Measurements from ENCODE around the gene HRC. TPM values are rescaled to one million over a fixed set of nuclear protein-coding genes. Genes with fewer than 3 reads are reported as not detected.
"Not testable (repeated sequence)": the region's sequence is repeated elsewhere in the genome, so short reads cannot be mapped to it uniquely, and the experiment has no call there.

Gene HRC
- total RNA-seq, 1 donor from 2014 or later, result 78.3 TPM

DNA sequence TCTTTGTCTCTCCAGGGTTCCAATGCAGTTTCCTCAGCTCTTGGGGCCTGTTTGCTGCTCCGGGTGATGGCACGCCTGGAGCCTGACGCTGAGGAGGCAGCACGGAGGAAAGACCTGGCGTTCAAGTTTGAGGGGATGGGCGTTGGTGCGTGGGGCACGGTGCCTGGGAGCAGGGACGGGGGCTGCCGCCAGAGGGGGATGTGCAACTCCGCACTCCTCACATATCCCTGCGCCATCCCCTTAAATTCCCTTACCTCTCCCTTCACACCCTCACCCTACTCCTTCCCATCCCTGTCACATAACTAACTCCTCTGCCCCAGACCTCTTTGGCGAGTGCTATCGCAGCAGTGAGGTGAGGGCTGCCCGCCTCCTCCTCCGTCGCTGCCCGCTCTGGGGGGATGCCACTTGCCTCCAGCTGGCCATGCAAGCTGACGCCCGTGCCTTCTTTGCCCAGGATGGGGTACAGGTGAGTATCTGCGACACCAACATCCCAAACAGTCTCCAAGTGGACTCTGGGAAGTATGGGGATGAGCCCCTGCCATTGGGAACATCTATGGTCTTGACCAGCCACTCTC is 33.5 kb upstream of the HRC start:
- Histone ChIP-seq H3K4me3 (ENCODE audit: low read length in 3 of 3) (no peak overlapping the region), H3K4me1 (ENCODE audit: control insufficient read depth in 3 of 3, insufficient read depth in 3 of 3, low read length in 3 of 3) (peaks cover 0 to 2% (median 0%) of the 10 kb centered on the region in 3 donors), H3K27me3 (ENCODE audit: control insufficient read depth in 3 of 3, insufficient read depth in 3 of 3, low read length in 3 of 3) (no peaks in the 10 kb centered on the region), H3K36me3 (ENCODE audit: control insufficient read depth in 3 of 3, insufficient read depth in 3 of 3, low read length in 3 of 3) (peaks cover 55 to 59% (median 57%) of the 10 kb centered on the region in 3 donors), H3K9me3 (ENCODE audit: control insufficient read depth in 3 of 3, low read length in 3 of 3) (no peaks in the 10 kb centered on the region), H3K9ac (ENCODE audit: low read depth in 1 of 3, low read length in 3 of 3) (no peak overlapping the region), H3K27ac (ENCODE audit: low read depth, low read length) (no peak overlapping the region)

DNA sequence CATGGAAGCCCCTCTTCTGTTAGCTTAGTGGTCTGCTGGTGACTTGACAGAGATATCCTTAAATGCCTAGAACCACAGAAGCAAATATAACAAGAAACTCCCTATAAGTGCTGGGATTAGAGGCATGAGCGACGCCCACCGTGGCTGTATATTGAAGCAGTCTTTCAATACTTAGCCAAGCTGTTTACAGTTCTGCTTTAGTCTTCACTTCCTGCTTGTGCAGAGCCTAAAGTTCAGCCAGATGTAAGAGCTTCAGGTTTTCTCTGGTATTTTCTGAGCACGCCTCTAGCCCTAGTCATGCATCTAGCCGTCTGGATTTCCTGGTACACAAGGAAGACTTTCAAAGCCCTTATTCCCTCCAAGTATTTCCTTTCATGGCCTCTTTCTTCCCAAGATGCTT is 30.9 kb upstream of the HRC start:
- H3K4me3 ChIP-seq (ENCODE audit: low read length in 3 of 3), result no peak overlapping the region
- peaks cover 45 to 57% (median 50%) of the 10 kb centered on the region in 3 donors for H3K36me3 ChIP-seq (ENCODE audit: control insufficient read depth in 3 of 3, insufficient read depth in 3 of 3, low read length in 3 of 3)
- no peaks in the 10 kb centered on the region for H3K27me3 ChIP-seq (ENCODE audit: control insufficient read depth in 3 of 3, insufficient read depth in 3 of 3, low read length in 3 of 3)
- no peak overlapping the region for H3K27ac ChIP-seq (ENCODE audit: low read depth, low read length)
- no peaks in the 10 kb centered on the region for H3K9me3 ChIP-seq (ENCODE audit: control insufficient read depth in 3 of 3, low read length in 3 of 3)
- H3K9ac ChIP-seq (ENCODE audit: low read depth in 1 of 3, low read length in 3 of 3), result no peak overlapping the region
- H3K4me1 ChIP-seq (ENCODE audit: control insufficient read depth in 3 of 3, insufficient read depth in 3 of 3, low read length in 3 of 3), result peaks cover 0 to 2% (median 0%) of the 10 kb centered on the region in 3 donors

DNA sequence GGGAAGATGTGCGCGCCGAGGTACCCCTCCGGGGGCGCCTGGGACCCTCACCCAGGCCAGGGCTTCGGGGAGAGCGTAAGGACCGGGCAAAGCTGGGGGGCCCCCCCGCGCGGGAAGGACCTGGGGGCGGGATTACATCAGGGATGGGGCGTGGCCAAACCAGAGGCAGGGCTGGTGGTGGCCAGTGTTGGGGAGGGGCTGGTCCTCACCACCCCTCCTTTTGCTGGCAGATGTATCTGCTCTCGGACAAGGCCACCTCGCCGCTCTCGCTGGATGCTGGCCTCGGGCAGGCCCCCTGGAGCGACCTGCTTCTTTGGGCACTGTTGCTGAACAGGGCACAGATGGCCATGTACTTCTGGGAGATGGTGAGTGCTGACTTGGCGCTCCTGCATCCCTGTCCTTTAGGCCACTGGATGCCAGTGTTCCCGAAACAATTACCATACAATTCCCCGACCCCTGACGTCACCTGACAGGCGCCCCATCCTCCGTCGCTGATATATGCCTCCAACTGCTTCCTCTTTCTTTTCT is 27.7 kb upstream of the HRC start:
- Histone ChIP-seq H3K27me3 (ENCODE audit: control insufficient read depth in 3 of 3, insufficient read depth in 3 of 3, low read length in 3 of 3) (no peaks in the 10 kb centered on the region), H3K9me3 (ENCODE audit: control insufficient read depth in 3 of 3, low read length in 3 of 3) (no peaks in the 10 kb centered on the region), H3K9ac (ENCODE audit: low read depth in 1 of 3, low read length in 3 of 3) (no peak overlapping the region), H3K27ac (ENCODE audit: low read depth, low read length) (no peak overlapping the region), H3K4me3 (ENCODE audit: low read length in 3 of 3) (no peak overlapping the region), H3K4me1 (ENCODE audit: control insufficient read depth in 3 of 3, insufficient read depth in 3 of 3, low read length in 3 of 3) (no peaks in the 10 kb centered on the region), H3K36me3 (ENCODE audit: control insufficient read depth in 3 of 3, insufficient read depth in 3 of 3, low read length in 3 of 3) (peaks cover 33 to 40% (median 34%) of the 10 kb centered on the region in 3 donors)

DNA sequence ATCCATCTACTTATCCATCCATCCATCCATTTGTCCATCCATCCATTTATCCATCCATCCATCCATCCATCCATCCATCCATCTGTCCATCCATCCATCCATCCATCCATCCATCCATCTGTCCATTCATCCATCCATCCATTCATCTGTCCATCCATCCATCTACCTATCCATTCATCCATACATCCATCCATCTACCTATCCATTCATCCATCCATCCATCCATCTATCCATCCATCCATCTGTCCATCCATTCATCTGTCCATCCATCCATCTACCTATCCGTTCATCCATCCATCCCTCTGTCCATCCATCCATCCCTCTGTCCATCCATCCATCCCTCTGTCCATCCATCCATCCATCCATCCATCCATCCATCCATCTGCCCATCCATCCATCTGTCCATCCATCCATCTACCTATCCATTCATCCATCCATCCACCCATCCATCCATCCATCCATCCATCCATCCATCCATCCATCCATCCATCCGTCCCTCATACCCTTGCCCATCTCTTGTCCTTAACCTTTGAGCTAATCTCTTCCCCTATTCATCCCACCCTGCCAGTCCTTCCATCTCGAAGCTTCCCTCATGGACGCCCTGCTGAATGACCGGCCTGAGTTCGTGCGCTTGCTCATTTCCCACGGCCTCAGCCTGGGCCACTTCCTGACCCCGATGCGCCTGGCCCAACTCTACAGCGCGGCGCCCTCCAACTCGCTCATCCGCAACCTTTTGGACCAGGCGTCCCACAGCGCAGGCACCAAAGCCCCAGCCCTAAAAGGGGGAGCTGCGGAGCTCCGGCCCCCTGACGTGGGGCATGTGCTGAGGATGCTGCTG is 27.0 kb upstream of the HRC start:
- not testable (repeated sequence) for H3K27me3 ChIP-seq (ENCODE audit: control insufficient read depth in 3 of 3, insufficient read depth in 3 of 3, low read length in 3 of 3); H3K4me1 ChIP-seq (ENCODE audit: control insufficient read depth in 3 of 3, insufficient read depth in 3 of 3, low read length in 3 of 3); H3K9ac ChIP-seq (ENCODE audit: low read depth in 1 of 3, low read length in 3 of 3); H3K4me3 ChIP-seq (ENCODE audit: low read length in 3 of 3); H3K27ac ChIP-seq (ENCODE audit: low read depth, low read length); H3K9me3 ChIP-seq (ENCODE audit: control insufficient read depth in 3 of 3, low read length in 3 of 3)
- H3K36me3 ChIP-seq (ENCODE audit: control insufficient read depth in 3 of 3, insufficient read depth in 3 of 3, low read length in 3 of 3), result peaks cover 33 to 43% (median 38%) of the 10 kb centered on the region in 3 donors

DNA sequence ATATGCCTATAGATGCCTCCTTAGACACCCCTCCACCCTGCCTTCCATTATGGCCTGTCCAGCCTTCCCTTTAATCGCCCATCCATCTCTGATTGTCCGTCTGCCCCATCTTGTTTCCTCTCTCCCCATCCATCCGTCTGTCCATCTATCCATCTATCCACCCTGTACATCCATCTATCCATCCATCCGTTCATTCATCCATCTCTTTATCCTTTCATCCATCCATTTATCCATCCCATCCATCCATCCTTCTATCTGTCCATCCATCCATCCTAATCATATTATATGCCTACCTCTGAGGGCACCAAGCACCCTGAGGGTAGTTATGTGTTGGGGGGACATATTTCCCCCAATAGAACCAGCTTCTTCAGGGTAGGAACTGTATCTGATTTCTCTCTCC is 25.5 kb upstream of the HRC start:
- Histone ChIP-seq H3K9ac (ENCODE audit: low read depth in 1 of 3, low read length in 3 of 3) (no peak overlapping the region), H3K9me3 (ENCODE audit: control insufficient read depth in 3 of 3, low read length in 3 of 3) (no peaks in the 10 kb centered on the region), H3K4me3 (ENCODE audit: low read length in 3 of 3) (no peak overlapping the region), H3K4me1 (ENCODE audit: control insufficient read depth in 3 of 3, insufficient read depth in 3 of 3, low read length in 3 of 3) (no peaks in the 10 kb centered on the region), H3K36me3 (ENCODE audit: control insufficient read depth in 3 of 3, insufficient read depth in 3 of 3, low read length in 3 of 3) (peaks cover 28 to 44% (median 33%) of the 10 kb centered on the region in 3 donors), H3K27ac (ENCODE audit: low read depth, low read length) (no peak overlapping the region), H3K27me3 (ENCODE audit: control insufficient read depth in 3 of 3, insufficient read depth in 3 of 3, low read length in 3 of 3) (no peaks in the 10 kb centered on the region)

DNA sequence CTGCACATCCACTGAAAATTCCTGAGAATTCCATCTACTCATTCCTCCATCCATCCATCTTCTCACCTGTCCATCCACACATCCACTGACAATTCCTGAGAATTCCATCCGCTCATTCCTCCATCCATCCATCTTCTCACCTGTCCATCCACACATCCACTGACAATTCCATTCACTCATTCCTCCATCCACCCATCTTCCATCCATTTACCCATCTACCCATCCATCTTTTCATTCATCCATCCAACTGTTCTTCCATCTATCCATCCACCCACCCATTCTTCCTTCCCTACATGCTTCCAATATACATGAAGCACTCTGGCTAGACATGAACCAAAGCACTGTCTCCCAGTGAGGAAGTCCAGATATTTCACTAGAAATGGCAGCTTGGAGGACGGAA is 18.0 kb upstream of the HRC start:
- H3K4me1 ChIP-seq (ENCODE audit: control insufficient read depth in 3 of 3, insufficient read depth in 3 of 3, low read length in 3 of 3), result no peaks in the 10 kb centered on the region
- H3K36me3 ChIP-seq (ENCODE audit: control insufficient read depth in 3 of 3, insufficient read depth in 3 of 3, low read length in 3 of 3), result peaks cover 37 to 60% (median 48%) of the 10 kb centered on the region in 3 donors
- H3K27ac ChIP-seq (ENCODE audit: low read depth, low read length), result no peak overlapping the region

DNA sequence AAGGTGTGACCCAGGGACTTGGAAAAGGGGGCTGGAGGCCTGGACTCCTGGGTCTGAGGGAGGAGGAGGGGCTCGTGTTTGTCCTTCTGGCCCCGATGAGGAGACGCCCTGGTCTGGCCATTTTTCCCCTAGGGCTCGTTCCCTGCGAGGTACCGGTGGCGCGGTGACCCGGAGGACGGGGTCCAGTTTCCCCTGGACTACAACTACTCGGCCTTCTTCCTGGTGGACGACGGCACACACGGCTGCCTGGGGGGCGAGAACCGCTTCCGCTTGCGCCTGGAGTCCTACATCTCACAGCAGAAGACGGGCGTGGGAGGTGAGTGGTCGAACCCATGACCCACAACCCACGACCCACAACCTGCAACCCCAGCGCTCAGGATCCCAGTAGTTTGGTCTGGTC is 13.2 kb upstream of the HRC start:
- Histone ChIP-seq H3K9ac (ENCODE audit: low read depth in 1 of 3, low read length in 3 of 3) (no peak overlapping the region), H3K9me3 (ENCODE audit: control insufficient read depth in 3 of 3, low read length in 3 of 3) (no peaks in the 10 kb centered on the region), H3K27ac (ENCODE audit: low read depth, low read length) (no peak overlapping the region), H3K4me3 (ENCODE audit: low read length in 3 of 3) (no peak overlapping the region), H3K27me3 (ENCODE audit: control insufficient read depth in 3 of 3, insufficient read depth in 3 of 3, low read length in 3 of 3) (no peaks in the 10 kb centered on the region), H3K4me1 (ENCODE audit: control insufficient read depth in 3 of 3, insufficient read depth in 3 of 3, low read length in 3 of 3) (peaks cover 12 to 22% (median 17%) of the 10 kb centered on the region in 3 donors), H3K36me3 (ENCODE audit: control insufficient read depth in 3 of 3, insufficient read depth in 3 of 3, low read length in 3 of 3) (peaks cover 38 to 43% (median 41%) of the 10 kb centered on the region in 3 donors)

More for the DNA sequence above, 18.0 kb upstream of the HRC start:
- no peaks in the 10 kb centered on the region for H3K9me3 ChIP-seq (ENCODE audit: control insufficient read depth in 3 of 3, low read length in 3 of 3)
- no peaks in the 10 kb centered on the region for H3K27me3 ChIP-seq (ENCODE audit: control insufficient read depth in 3 of 3, insufficient read depth in 3 of 3, low read length in 3 of 3)
- no peak overlapping the region for H3K9ac ChIP-seq (ENCODE audit: low read depth in 1 of 3, low read length in 3 of 3)
- H3K4me3 ChIP-seq (ENCODE audit: low read length in 3 of 3), result no peak overlapping the region

DNA sequence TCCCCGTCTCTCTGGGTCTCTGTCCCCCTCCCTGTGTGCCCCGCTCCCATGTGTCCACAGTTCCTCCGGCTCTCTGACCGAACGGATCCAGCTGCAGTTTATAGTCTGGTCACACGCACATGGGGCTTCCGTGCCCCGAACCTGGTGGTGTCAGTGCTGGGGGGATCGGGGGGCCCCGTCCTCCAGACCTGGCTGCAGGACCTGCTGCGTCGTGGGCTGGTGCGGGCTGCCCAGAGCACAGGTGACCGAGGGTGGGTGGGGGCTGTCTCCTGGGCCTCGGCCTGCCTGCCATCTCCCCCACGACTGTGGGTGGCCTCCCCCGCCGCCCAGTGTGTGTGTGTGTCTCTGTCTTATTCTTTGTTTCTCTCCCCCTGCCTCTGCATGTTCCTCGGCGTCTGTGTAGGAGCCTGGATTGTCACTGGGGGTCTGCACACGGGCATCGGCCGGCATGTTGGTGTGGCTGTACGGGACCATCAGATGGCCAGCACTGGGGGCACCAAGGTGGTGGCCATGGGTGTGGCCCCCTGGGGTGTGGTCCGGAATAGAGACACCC is 12.7 kb upstream of the HRC start:
- H3K9ac ChIP-seq (ENCODE audit: low read depth in 1 of 3, low read length in 3 of 3), result no peak overlapping the region
- peaks cover 12 to 22% (median 17%) of the 10 kb centered on the region in 3 donors for H3K4me1 ChIP-seq (ENCODE audit: control insufficient read depth in 3 of 3, insufficient read depth in 3 of 3, low read length in 3 of 3)
- no peaks in the 10 kb centered on the region for H3K9me3 ChIP-seq (ENCODE audit: control insufficient read depth in 3 of 3, low read length in 3 of 3)
- H3K27ac ChIP-seq (ENCODE audit: low read depth, low read length), result no peak overlapping the region
- no peak overlapping the region for H3K4me3 ChIP-seq (ENCODE audit: low read length in 3 of 3)
- peaks cover 33 to 38% (median 37%) of the 10 kb centered on the region in 3 donors for H3K36me3 ChIP-seq (ENCODE audit: control insufficient read depth in 3 of 3, insufficient read depth in 3 of 3, low read length in 3 of 3)
- H3K27me3 ChIP-seq (ENCODE audit: control insufficient read depth in 3 of 3, insufficient read depth in 3 of 3, low read length in 3 of 3), result no peaks in the 10 kb centered on the region

DNA sequence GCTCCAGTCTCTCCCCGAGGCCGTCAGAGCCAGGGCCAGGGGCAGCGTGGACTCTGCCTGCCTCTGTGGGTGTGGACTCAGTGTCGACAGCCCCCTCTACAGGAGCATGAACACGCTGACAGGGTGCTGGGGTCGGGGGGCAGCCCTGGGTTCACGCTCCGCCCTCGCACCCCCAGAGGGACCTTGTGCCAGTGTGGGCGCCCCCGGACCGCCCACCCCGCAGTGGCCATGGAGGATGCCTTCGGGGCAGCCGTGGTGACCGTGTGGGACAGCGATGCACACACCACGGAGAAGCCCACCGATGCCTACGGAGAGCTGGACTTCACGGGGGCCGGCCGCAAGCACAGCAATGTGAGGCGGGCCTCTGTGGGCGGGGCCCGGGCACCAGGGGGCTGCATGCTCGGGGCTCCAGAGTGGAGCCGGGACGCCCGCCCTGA is 10.7 kb upstream of the HRC start:
- no peaks in the 10 kb centered on the region for H3K27me3 ChIP-seq (ENCODE audit: control insufficient read depth in 3 of 3, insufficient read depth in 3 of 3, low read length in 3 of 3)

More for the DNA sequence above, 10.7 kb upstream of the HRC start:
- Histone ChIP-seq H3K9ac (ENCODE audit: low read depth in 1 of 3, low read length in 3 of 3) (peak overlapping the region; percentile 58 to 87 (median 75)), H3K36me3 (ENCODE audit: control insufficient read depth in 3 of 3, insufficient read depth in 3 of 3, low read length in 3 of 3) (peaks cover 15 to 18% (median 17%) of the 10 kb centered on the region in 3 donors), H3K4me1 (ENCODE audit: control insufficient read depth in 3 of 3, insufficient read depth in 3 of 3, low read length in 3 of 3) (peaks cover 12 to 26% (median 19%) of the 10 kb centered on the region in 3 donors), H3K27ac (ENCODE audit: low read depth, low read length) (peak overlapping the region; percentile 90), H3K4me3 (ENCODE audit: low read length in 3 of 3) (peak overlapping the region; percentile 48 to 67 (median 53)), H3K9me3 (ENCODE audit: control insufficient read depth in 3 of 3, low read length in 3 of 3) (no peaks in the 10 kb centered on the region)
